H1 (cell line): Measurements from ENCODE around the gene GUCY1A1. TPM values are rescaled to one million over a fixed set of nuclear protein-coding genes. Genes with fewer than 3 reads are reported as not detected.

Source experiments
- EGR1 ChIP-seq: IDR thresholded peaks from 2 replicates; pipeline ENCODE4 v1.6.1; 2011; ENCODE audit warnings: low read depth, low read length, borderline replicate concordance
- RBBP5 ChIP-seq: IDR thresholded peaks from 2 replicates; pipeline ENCODE4 v1.7.1; 2012; ENCODE audit warnings: low read depth, mild to moderate bottlenecking, inconsistent platforms, low read length, moderate library complexity, borderline replicate concordance
- polyA plus RNA-seq, 7 experiments: library from polyadenylated mRNA; depleted of rRNA in 3 of 7; stranded (reverse) in 5 of 7; unstranded in 2 of 7; fragments of >200 nt in 5 of 7; fragments of 200-250 nt in 2 of 7; gene quantifications; 1 replicate in 5 of 7; 2 replicates in 1 of 7; 4 replicates in 1 of 7; pipeline versions ENCODE4 v1.2.1 to v1.2.3, GENCODE V29; 2011 to 2013; ENCODE audit warnings: missing spikeins in 2 of 7, mixed read lengths in 2 of 7
- total RNA-seq: library from RNA; stranded (reverse); fragmentation: NEBNext Ultra II Directional; extraction: Animal tissue kit (Norgen Biotek cat#: 25700); gene quantifications from 2 replicates; pipeline ENCODE4 v1.2.1, GENCODE V29; 2021
- TF ChIP-seq, protein P1 (sequence below): IDR thresholded peaks from 2 replicates; pipeline ENCODE4 v1.6.1; 2011; ENCODE audit warnings: low read depth, mild to moderate bottlenecking, low read length; ENCODE audit not compliant: insufficient read depth

Gene GUCY1A1
- total and polyA plus RNA-seq, 2 of the 8 experiments (the other 6 are each of a cell fraction or from before 2014, with no cell fraction given) = not detected

DNA sequence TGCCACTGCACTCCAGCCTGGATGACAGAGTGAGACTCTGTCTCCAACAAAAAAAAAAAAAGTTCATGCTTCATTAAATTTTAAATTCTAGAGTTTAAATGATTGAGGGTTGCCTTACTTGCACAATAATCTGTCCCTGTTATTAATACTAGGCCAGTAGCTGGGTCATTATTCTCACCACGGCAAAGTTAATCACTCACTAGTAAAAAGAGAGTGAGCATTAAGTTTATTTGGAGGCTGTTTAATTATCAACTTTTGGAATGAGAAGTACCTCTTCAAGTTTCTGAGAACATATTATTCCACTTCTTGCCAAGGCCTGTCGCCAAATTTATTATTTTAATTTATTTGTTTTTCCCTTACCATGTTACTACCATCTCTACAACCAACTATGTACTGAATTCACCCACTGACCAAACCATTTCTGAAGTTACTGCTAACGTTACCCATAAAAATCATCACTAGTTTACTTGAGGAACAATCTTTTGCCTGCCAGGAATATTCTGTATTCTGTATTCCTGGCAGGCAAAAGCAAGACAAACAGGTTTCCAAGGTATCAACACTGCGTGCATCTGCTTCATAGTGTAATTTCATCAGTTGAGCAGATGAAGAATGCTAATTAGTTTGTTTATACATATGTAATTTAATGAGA lies 26.5 kb downstream of the GUCY1A1 start (continued):
- no peak for TF ChIP-seq RBBP5
- TF ChIP-seq, protein P1, sequence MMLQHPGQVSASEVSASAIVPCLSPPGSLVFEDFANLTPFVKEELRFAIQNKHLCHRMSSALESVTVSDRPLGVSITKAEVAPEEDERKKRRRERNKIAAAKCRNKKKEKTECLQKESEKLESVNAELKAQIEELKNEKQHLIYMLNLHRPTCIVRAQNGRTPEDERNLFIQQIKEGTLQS = no peak
- TF ChIP-seq EGR1 = no peak
- TF ChIP-seq, all 59 proteins: peak for 0
